T-helper 17 cell (primary cell): ENCODE results near the gene MEIS2. TPM values are rescaled to one million over a fixed set of nuclear protein-coding genes. Genes with fewer than 3 reads are reported as not detected.

Experiments
- ATAC-seq: fragments of 150-1000 bp; cut with Tn5 transposase; 2 replicates; pipeline ENCODE4 v1.10.0; 2021; ENCODE audit warnings: mild to moderate bottlenecking, moderate library complexity
- DNase-seq, 3 donors: peaks; one replicate each; pipeline versions ENCODE4 v3.0.0 to v3.0.0-alpha.2; 2020 to 2021
- H3K9me3 ChIP-seq: one replicate; pipeline ENCODE4 v1.7.0; 2013; ENCODE audit warnings: low read length, mild to moderate bottlenecking; ENCODE audit not compliant: control insufficient read depth, poor library complexity, severe bottlenecking
- H3K27ac Mint-ChIP-seq: one replicate; pipeline ENCODE4 v1.8.0; 2022; ENCODE audit warnings: mild to moderate bottlenecking, moderate library complexity, mixed read lengths
- H3K27me3 Mint-ChIP-seq: one replicate; pipeline ENCODE4 v1.8.0; 2022; ENCODE audit warnings: mixed read lengths
- H3K36me3 Mint-ChIP-seq: one replicate; pipeline ENCODE4 v1.8.0; 2022; ENCODE audit warnings: low read depth, mixed read lengths
- H3K4me1 Mint-ChIP-seq: one replicate; pipeline ENCODE4 v1.8.0; 2022; ENCODE audit warnings: mild to moderate bottlenecking, mixed read lengths
- H3K4me3 Mint-ChIP-seq: one replicate; pipeline ENCODE4 v1.8.0; 2022; ENCODE audit warnings: mild to moderate bottlenecking, moderate library complexity, mixed read lengths
- total RNA-seq, 4 donors: library from RNA in 2 of 4; stranded (reverse) in 2 of 4; gene quantifications; one replicate each; pipeline ENCODE4 v1.2.3 and lab custom pipeline; 2022 to 2026

Gene MEIS2
- total RNA-seq, 2 donors from 2014 or later = not detected

- peaks cover 50% of the 10 kb centered on the region for H3K27me3 Mint-ChIP-seq
- DNase-seq = no peak
- no peaks in the 10 kb centered on the region for H3K9me3 ChIP-seq
- peaks cover 3% of the 10 kb centered on the region for H3K36me3 Mint-ChIP-seq
- H3K27ac Mint-ChIP-seq = no peak overlapping the region
- H3K4me3 Mint-ChIP-seq = no peak overlapping the region
- H3K4me1 Mint-ChIP-seq = no peaks in the 10 kb centered on the region
- ATAC-seq = no peak
Observed at GRCh38 chr15:37088436-37088835, 11.9 kb downstream of the MEIS2 start.

- Mint-ChIP-seq H3K36me3 (no peaks in the 10 kb centered on the region), H3K4me3 (no peak overlapping the region), H3K27me3 (peaks cover 49% of the 10 kb centered on the region), H3K27ac (no peak overlapping the region), H3K4me1 (no peaks in the 10 kb centered on the region)
- DNase-seq (no peak), ATAC-seq (no peak)
- H3K9me3 ChIP-seq = no peaks in the 10 kb centered on the region
Observed at GRCh38 chr15:37087131-37087588, 13.2 kb downstream of the MEIS2 start.

- DNase-seq (no peak), ATAC-seq (no peak)
- Mint-ChIP-seq H3K27ac (no peak overlapping the region), H3K27me3 (peaks cover 45% of the 10 kb centered on the region), H3K4me1 (no peaks in the 10 kb centered on the region), H3K36me3 (no peaks in the 10 kb centered on the region), H3K4me3 (no peak overlapping the region)
- H3K9me3 ChIP-seq = no peaks in the 10 kb centered on the region
Observed at GRCh38 chr15:37086521-37086920, 13.8 kb downstream of the MEIS2 start.

GRCh38 chr15:37086120-37086519 lies 14.2 kb downstream of the MEIS2 start:
- H3K4me3 Mint-ChIP-seq = no peak overlapping the region
- DNase-seq (no peak), ATAC-seq (no peak)
- no peak overlapping the region for H3K27ac Mint-ChIP-seq
- no peaks in the 10 kb centered on the region for H3K36me3 Mint-ChIP-seq
- H3K9me3 ChIP-seq = no peaks in the 10 kb centered on the region
- H3K4me1 Mint-ChIP-seq = no peaks in the 10 kb centered on the region
- peaks cover 45% of the 10 kb centered on the region for H3K27me3 Mint-ChIP-seq

- H3K4me1 Mint-ChIP-seq = no peaks in the 10 kb centered on the region
- no peak for ATAC-seq
- H3K27ac Mint-ChIP-seq = no peak overlapping the region
- H3K9me3 ChIP-seq = no peaks in the 10 kb centered on the region
- H3K36me3 Mint-ChIP-seq = no peaks in the 10 kb centered on the region
- H3K27me3 Mint-ChIP-seq = peaks cover 38% of the 10 kb centered on the region
- DNase-seq = no peak
- no peak overlapping the region for H3K4me3 Mint-ChIP-seq
Observed at GRCh38 chr15:37084602-37085001, 15.7 kb downstream of the MEIS2 start.

- no peaks in the 10 kb centered on the region for H3K9me3 ChIP-seq
- Mint-ChIP-seq H3K36me3 (no peaks in the 10 kb centered on the region), H3K27ac (no peak overlapping the region), H3K4me1 (no peaks in the 10 kb centered on the region), H3K27me3 (peaks cover 32% of the 10 kb centered on the region), H3K4me3 (no peak overlapping the region)
- DNase-seq = no peak
- ATAC-seq = no peak
Observed at GRCh38 chr15:37083610-37084009, 16.7 kb downstream of the MEIS2 start.

GRCh38 chr15:37081983-37082382 lies 18.4 kb downstream of the MEIS2 start:
- Mint-ChIP-seq H3K4me1 (no peaks in the 10 kb centered on the region), H3K27me3 (peaks cover 22% of the 10 kb centered on the region), H3K27ac (no peak overlapping the region), H3K36me3 (no peaks in the 10 kb centered on the region), H3K4me3 (no peak overlapping the region)
- ATAC-seq (no peak), DNase-seq (no peak)
- H3K9me3 ChIP-seq = no peaks in the 10 kb centered on the region

- Mint-ChIP-seq H3K27me3 (peaks cover 13% of the 10 kb centered on the region), H3K4me1 (no peaks in the 10 kb centered on the region), H3K4me3 (no peak overlapping the region), H3K36me3 (no peaks in the 10 kb centered on the region), H3K27ac (no peak overlapping the region)
- ATAC-seq (no peak), DNase-seq (no peak)
- no peaks in the 10 kb centered on the region for H3K9me3 ChIP-seq
Observed at GRCh38 chr15:37080261-37080921, 20.0 kb downstream of the MEIS2 start.

- DNase-seq = no peak
- Mint-ChIP-seq H3K27ac (no peak overlapping the region), H3K4me3 (no peak overlapping the region), H3K36me3 (no peaks in the 10 kb centered on the region), H3K4me1 (no peaks in the 10 kb centered on the region), H3K27me3 (peaks cover 13% of the 10 kb centered on the region)
- ATAC-seq = no peak
- no peaks in the 10 kb centered on the region for H3K9me3 ChIP-seq
Observed at GRCh38 chr15:37079726-37080125, 20.6 kb downstream of the MEIS2 start.

- H3K9me3 ChIP-seq = no peaks in the 10 kb centered on the region
- no peaks in the 10 kb centered on the region for H3K4me1 Mint-ChIP-seq
- ATAC-seq (no peak), DNase-seq (no peak)
- H3K27me3 Mint-ChIP-seq = peaks cover 13% of the 10 kb centered on the region
- no peak overlapping the region for H3K27ac Mint-ChIP-seq
- no peaks in the 10 kb centered on the region for H3K36me3 Mint-ChIP-seq
- no peak overlapping the region for H3K4me3 Mint-ChIP-seq
Observed at GRCh38 chr15:37078566-37078965, 21.8 kb downstream of the MEIS2 start.

- H3K9me3 ChIP-seq = no peaks in the 10 kb centered on the region
- ATAC-seq (no peak), DNase-seq (no peak)
- H3K27me3 Mint-ChIP-seq = peaks cover 8% of the 10 kb centered on the region
- H3K4me3 Mint-ChIP-seq = no peak overlapping the region
- H3K4me1 Mint-ChIP-seq = no peaks in the 10 kb centered on the region
- no peaks in the 10 kb centered on the region for H3K36me3 Mint-ChIP-seq
- no peak overlapping the region for H3K27ac Mint-ChIP-seq
Observed at GRCh38 chr15:37077623-37078351, 22.6 kb downstream of the MEIS2 start.

- Mint-ChIP-seq H3K27me3 (peaks cover 12% of the 10 kb centered on the region), H3K4me1 (no peaks in the 10 kb centered on the region), H3K27ac (no peak overlapping the region), H3K36me3 (peaks cover 3% of the 10 kb centered on the region), H3K4me3 (no peak overlapping the region)
- no peaks in the 10 kb centered on the region for H3K9me3 ChIP-seq
- ATAC-seq = no peak
- no peak for DNase-seq
Observed at GRCh38 chr15:37076543-37076942, 23.8 kb downstream of the MEIS2 start.

- H3K36me3 Mint-ChIP-seq = peaks cover 3% of the 10 kb centered on the region
- DNase-seq (no peak), ATAC-seq (no peak)
- no peaks in the 10 kb centered on the region for H3K9me3 ChIP-seq
- H3K27me3 Mint-ChIP-seq = peaks cover 8% of the 10 kb centered on the region
- H3K4me1 Mint-ChIP-seq = no peaks in the 10 kb centered on the region
- no peak overlapping the region for H3K4me3 Mint-ChIP-seq
- H3K27ac Mint-ChIP-seq = no peak overlapping the region
Observed at GRCh38 chr15:37075777-37076176, 24.6 kb downstream of the MEIS2 start.

- ATAC-seq (no peak), DNase-seq (no peak)
- H3K36me3 Mint-ChIP-seq = peaks cover 3% of the 10 kb centered on the region
- no peaks in the 10 kb centered on the region for H3K4me1 Mint-ChIP-seq
- no peak overlapping the region for H3K27ac Mint-ChIP-seq
- H3K4me3 Mint-ChIP-seq = no peak overlapping the region
- peaks cover 27% of the 10 kb centered on the region for H3K27me3 Mint-ChIP-seq
- H3K9me3 ChIP-seq = no peaks in the 10 kb centered on the region
Observed at GRCh38 chr15:37072181-37072580, 28.2 kb downstream of the MEIS2 start.
